Erythroblast (primary cell): Measurements from ENCODE around the gene SARS2.

Experiments
- GATA1 ChIP-seq: IDR thresholded peaks from 2 replicates; pipeline ENCODE4 v1.6.1; 2011; ENCODE audit warnings: low read depth, mild to moderate bottlenecking, control low read depth, low read length, moderate library complexity
- POLR2A ChIP-seq: IDR thresholded peaks from 2 replicates; pipeline ENCODE4 v1.6.1; 2011; ENCODE audit warnings: mild to moderate bottlenecking, low read length

- TF ChIP-seq POLR2A (no peak), GATA1 (no peak)
These were observed 13.0 kb downstream of the SARS2 start for GRCh38 chr19:38917516-38917915.
